NCI-H69 (cell line): ENCODE measurements around the gene SMPDL3A.
"Not testable (repeated sequence)": the region's sequence is repeated elsewhere in the genome, so short reads cannot be mapped to it uniquely, and the experiment has no call there.

Experiments used
- DNase-seq: peaks from one replicate; lab custom pipeline; 2025; lab: John Stamatoyannopoulos, UW

SMPDL3A gene, protein sequence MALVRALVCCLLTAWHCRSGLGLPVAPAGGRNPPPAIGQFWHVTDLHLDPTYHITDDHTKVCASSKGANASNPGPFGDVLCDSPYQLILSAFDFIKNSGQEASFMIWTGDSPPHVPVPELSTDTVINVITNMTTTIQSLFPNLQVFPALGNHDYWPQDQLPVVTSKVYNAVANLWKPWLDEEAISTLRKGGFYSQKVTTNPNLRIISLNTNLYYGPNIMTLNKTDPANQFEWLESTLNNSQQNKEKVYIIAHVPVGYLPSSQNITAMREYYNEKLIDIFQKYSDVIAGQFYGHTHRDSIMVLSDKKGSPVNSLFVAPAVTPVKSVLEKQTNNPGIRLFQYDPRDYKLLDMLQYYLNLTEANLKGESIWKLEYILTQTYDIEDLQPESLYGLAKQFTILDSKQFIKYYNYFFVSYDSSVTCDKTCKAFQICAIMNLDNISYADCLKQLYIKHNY

DNA sequence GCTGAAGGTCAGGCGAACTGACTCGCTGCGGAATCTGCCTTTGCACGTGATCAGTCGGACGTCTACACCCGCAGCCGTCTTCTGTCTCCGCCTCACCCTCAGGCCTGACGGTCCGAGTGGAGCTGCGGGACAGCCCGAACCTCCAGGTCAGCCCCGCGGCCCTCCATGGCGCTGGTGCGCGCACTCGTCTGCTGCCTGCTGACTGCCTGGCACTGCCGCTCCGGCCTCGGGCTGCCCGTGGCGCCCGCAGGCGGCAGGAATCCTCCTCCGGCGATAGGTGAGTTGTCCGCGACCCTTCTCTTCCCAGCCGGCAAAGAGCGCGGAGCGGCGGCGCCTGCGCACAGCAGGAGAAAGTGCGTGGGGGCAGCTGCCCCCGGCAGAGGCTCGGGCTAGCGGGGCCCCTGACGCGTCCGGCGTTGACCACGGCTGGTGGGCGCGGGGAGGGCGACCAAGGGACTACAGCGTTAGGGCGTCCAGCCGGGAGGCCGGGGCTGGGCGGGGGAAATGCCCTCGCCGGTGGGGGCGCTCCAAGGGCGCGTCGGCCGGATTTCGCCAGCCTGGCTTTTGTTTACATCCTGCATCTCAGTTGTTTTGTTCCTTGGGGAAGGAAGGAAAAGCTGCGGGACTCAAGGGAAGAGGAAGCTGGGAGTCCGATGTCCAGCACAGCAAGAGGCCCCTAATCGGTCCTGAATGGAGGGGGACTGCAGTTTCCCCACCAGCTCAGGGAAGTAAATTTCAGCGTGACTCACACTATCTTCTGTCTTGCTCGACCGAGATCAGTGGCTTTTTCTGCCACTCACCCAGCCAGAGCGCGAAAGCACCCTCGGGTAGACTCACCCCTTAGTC lies at the start of gene SMPDL3A:
SMPDL3A (plus strand) TSS at position 77 of the 846 bp plus-strand sequence; CDS start at position 166, 89 bp downstream.
- DNase-seq, result peak; percentile 98

DNA sequence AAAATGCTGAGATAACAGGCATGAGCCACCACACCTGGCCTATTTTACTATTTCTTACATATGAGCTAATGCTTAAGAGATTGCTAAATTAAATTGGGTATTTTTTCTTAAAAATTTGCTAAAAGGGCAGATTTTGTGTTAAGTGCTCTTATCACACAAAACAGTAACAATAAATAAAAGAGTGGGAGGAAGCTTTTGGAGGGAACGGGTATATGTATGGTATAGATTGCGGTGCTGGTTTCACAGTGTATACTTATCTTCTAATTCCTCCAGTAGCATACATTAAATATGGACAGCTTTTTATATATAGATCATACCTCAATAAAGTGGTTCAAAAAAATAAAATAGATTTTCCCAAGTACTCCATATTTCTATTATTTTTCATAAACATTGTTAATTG lies 49.0 kb upstream of the SMPDL3A start:
- DNase-seq, result no peak

DNA sequence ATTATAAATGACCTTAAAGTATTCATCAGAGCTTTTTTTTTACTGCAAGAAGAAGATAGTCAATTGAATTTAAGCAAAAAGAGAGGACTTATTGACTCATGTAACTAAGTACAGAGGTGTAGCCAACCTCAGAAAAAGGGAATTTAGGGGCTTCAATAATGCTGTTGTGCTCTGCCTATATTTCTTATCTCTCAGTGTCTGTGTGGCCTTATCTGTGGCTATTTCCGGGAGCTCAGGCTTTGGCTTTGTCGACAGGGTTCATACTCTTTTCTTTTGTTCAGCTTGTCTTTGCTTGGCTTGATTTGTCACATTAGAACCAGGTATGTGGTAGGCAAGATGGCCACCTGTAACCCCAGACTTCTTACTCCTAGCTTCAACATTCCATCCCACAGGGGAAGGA lies 48.1 kb upstream of the SMPDL3A start:
- no peak for DNase-seq

DNA sequence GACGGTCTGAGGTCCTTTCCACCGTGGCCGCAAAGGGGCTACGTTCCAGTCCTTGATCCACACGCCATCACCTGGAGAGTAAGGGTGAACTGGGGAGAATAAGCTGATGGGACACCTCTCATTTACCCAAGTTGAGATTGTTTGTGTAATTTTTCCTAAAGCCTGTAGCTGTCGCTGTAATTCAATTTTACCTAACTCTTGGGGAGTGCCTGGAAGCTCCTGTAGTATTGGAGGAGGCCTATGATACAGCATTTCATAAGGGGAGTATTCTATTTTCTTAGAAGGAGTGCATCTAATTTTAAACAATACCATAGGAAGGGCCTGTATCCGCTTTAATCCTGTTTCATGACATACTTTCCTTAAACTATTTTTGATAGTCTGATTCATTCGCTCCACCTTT lies 44.8 kb upstream of the SMPDL3A start:
- not testable (repeated sequence) for DNase-seq

DNA sequence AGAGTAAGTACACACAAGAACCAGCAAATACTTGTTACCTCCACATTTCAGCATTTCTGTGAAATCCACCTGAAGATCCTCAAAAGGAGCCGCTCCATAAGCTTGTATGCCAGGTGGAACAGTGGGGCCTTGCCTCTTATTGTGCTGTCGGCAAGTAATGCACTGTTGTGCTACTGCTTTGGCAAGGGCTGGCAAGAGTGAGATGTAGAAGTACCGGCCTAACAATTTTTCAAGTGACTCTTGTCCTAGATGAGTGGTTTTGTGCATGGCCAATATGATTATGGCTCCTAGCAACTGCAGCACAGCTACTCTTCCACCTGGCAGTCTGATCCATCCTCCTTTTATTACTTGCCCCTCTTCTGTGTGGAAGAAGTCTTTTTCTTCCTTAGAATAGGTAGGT lies 44.2 kb upstream of the SMPDL3A start:
- DNase-seq, result not testable (repeated sequence)

DNA sequence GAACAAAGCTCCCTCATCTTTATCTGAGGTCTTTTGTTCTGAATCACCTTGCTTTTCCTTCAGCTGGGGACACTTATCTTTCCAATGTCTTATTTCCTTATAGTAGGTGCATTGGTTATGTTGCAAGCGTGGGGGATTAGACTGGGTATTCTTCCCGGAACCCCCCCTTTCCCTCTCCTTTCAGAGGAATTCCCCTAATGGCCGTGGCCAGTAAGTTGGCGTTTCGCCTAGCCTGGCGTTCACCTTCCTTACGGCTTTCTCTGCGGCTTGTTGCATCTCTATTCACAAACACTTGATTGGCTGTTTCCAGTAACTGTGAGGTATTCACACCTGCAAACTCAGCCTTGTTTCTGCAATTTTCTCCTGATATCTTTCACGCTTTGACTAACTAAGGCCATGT lies 42.4 kb upstream of the SMPDL3A start:
- no peak for DNase-seq

DNA sequence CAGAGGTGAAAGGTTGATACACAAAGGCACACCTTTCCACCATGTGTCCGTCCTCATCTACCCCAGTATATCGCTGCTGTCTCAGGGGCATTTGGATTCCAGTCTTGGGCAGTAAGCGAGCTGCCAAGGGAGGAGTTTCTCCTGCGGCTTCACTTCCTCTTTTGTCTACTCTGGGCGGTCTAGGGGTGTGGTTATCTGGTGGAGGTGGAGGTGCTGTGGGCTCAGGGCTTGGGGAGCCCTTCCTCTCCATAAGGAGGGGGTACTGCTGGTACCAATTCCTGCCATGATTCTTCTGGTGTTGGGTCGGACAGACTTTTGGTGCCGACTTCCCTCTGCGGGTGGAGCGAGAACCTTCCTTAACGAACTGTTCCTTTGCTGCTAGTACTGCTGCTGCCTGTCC lies 41.5 kb upstream of the SMPDL3A start:
- no peak for DNase-seq

DNA sequence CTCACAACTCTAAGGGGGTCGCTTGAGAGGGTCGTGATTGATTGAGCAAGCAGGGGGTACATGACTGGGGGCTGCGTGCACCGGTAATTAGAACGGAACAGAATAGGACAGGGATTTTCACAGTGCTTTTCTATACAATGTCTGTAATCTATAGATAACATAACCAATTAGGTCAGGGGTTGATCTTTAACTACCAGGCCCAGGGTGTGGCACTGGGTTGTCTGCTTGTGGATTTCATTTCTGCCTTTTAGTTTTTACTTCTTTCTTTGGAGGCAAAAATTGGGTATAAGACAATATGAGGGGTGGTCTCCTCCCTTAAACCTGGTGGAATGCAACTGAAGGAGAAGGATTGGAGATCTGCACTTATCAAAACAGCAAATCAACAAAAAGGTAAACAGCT lies 40.1 kb upstream of the SMPDL3A start:
- DNase-seq, result not testable (repeated sequence)

DNA sequence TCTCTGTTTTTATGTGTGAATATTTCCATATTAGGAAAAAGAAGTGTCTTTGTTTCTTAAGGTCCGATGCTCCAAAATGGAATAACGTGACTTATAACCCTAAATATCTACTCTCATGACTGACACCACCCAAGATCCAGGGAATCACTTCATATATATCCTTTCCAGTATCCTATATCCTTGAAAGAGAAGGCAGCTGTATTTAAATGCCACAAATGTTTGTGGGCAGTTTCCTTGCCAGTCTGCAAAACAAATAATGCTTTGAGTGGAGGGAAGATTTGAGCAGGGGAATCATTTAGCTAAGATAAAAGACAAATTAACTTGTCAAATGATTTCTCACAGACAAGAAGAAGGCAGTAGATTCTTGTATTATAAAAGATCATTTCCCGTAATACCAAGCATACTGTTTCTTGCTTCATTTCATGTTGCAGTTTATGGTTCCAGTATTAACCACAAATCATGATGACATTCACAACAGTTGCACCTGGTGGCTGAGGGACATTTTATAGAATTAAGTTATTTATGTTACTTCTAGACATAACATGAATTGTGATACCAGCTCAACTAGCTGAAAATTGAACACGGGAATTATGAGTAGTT lies 39.5 kb upstream of the SMPDL3A start:
- no peak for DNase-seq

DNA sequence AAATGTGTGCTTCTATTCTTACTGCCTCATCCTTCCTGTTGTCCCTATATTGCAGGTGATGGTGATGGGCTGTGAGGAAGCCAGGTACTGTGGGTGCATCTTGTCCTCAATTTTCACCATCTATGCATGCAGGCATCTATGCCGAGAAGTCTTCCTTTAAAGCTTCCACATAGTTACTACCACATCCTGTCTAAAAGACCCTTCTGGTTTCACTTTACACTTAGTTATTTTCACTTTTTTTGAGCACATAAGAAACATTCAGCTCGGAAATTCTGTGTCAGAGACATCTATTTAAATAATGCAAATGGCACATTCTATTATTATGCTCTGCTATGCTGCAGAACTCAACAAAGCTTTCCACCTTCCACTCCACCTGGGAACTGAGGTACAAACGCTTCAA lies 37.7 kb upstream of the SMPDL3A start:
- DNase-seq, result no peak

DNA sequence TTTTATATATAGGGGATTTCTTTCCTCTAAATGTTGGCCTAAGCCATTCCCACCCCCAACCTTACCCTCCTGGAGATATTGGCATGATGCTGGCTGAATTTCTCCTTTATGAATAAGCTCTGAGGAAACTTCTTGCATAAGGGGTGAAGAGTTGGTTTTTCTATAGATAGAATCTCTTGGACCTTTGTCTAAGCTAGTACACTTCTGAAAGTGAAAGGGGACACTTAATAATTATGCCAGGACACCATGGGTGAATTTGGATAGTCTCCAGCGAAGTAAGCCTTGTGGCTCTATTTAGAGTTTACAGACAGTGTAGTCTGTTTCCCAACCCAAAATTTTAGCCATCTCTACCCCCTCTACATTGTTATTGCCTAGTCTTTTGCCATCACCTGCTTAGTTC lies 36.6 kb upstream of the SMPDL3A start:
- peak; percentile 51 for DNase-seq

DNA sequence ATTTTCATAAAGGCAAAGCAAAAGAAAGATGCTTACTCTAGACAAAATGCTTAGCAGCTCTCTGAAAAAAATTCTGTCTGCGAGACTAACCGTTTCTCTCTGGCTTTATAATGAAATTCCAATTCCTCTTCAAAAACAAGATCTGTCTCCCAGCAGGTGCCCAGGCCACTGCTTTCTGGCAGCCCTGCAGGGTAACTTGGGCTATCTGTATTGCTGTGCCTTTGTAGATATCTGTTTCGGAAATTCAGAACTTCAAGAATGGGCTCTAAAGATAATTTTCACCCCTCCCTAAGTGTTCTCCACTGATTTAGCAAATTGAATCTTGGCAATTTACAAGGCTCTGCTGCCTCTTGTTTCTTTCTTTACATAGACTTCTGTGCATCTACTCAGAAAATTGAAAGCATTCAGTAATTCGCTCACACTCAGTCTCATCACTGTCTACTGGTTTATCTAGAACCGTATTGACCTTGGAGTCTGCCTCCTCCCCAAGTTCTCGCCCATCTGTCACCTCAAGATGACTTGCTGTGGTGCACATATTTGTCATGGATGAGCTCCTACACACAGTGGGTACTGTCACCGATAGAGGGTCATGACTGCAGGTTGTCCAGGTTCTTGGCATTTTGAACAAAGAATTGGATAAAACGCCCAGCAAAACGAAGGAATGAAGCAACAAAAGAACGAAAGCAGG lies 35.9 kb upstream of the SMPDL3A start:
- no peak for DNase-seq

DNA sequence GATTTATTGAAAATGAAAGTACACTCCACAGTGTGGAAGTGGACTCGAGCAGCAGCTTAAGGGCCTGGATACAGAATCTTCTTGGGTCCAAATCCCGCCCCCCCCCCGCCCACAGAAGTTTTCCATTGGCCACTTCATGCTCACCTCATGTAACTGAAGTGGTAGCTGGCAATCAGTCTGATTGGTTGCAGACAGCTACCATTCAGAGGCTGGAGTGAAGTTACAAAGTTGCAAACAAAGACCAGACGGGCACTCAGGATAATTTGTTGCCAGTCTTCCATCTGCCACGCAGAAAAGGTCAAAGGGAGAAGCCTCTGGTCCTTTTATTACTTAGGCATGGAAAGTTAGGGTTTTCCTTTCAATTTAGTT lies 35.4 kb upstream of the SMPDL3A start:
- peak; percentile 73 for DNase-seq

DNA sequence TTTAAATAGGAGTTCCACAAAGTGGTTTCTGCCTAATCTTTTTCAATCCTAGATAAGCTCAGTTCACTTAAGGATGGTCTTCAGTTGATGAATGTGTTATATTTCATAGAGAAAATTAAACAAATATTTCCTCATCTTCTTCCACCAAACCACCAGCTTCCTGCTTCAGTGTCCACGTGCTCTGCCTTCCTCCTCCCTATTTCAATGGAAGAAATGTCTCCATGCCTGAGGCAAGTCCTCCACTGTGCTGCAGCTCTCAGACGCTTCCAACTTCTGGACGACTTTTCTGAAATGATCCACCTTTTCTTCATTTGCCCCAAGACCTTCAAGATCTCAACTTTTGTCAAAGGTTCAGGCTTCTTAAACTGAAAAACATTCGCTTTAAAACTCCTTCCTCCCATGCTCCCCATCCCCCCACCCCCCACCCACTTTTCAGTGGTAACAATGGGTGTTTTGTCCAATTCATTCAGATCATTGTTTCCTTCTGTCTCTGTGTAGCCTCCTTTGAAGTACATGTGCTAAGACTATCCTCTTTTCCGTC lies 34.8 kb upstream of the SMPDL3A start:
- DNase-seq, result no peak

DNA sequence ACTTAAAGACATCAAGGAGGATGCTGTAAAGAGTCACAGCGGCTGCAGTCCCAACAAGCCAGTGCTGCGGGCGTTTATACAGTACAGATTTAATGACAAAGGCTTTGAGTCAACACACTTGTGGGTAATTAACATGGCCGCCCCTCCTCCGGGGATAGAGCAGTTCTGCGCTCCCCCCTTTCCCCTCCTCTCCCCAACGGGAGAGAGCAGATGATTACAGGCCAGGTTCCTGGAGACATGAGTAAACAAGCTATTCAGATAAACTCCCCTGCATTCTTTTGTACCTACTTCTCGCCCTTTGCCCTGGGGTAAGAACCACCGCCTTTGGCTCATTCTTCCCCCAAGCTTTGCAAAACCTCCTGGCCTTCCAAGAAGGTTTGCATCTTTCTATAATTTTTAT lies 33.2 kb upstream of the SMPDL3A start:
- DNase-seq, result peak; percentile 39

DNA sequence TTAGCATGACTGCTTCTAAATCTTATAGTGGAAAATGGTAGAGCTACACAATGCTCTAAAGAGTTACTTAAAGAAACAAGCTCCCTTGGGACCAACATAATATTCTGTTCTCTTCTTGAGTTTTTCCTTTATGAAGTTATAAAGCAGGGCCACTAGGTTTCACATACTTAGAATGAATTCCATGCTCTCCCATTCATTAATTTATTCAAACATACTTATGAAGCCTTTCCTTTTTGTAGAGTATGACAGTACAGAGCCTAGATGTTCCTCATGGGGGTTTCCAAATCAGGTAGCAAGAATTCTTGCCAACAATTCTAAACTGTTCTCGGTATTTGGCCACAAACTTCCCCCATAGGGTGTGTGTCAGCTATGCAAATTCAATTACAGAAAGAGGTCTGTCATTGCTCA lies 30.1 kb upstream of the SMPDL3A start:
- DNase-seq, result no peak

DNA sequence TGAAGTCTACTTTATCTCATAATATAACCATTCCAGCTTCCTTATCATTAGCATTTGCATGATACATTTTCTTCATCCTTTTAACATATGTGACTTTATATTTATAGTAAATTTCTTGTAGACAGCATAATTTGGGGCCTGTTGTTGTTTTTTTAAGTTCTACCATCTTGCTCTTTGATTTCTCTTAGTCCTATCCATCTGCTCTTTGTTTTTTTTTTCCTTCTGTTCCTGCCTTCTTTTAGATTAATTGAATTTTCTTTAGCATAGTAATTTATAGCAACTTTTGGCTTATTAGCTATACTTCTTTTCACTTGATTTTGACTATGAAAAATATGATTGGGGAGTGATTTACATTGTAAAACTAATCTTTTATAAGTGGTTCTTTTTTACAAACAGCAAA lies 28.7 kb upstream of the SMPDL3A start:
- DNase-seq, result no peak

DNA sequence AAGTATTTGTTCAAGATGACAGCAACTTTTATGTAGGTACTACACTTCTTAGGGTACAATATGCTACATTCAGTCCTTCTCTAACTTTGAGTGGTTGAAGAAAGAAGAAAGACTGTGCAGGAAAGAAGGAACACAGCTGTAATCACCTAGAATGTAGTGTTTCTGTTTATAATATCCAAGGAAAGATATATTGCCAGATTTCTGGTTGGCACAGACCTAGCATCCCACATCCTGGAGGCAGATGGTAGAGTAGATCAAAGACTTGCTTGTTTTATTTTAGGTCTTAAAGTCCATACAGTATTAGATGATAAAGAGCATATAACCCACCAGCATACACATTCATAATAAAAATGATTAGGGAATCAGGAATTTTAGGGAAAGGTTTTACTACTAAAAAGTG lies 22.8 kb upstream of the SMPDL3A start:
- DNase-seq, result no peak

DNA sequence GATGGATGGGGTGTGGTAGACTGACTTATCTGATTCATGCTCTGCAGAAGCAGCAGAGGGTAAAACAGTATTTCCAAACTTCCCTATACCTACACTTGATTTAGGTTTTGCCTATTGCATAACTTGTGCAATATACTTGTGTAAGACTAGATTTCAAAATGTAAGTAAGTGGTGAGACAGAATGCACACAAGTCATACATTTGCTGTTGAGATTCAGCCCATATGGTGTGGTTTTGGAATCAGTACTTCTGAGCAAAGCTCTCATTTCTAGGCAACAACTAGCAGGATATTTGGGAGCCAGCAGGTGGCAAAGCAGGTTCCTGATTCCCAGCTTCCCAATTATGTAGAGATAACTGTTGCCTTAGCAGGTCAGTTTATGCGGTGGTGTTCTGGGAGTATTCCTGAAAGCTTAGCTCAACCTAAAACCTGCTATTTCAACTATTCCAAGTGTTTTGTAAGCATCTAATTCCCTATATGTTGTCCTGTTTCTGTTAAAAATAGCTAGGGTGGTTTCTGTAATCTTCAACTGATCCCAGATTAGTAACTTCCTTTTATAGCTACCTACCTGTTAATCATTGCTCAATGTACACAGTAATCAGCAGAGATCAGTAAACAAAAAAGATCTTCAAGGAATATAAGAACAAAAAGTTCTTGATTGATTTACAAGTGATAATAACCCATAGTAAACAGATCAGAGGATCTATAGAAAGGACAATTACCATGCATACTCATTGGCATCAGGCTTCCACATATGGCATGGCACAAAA lies 18.0 kb upstream of the SMPDL3A start:
- DNase-seq, result peak; percentile 90

DNA sequence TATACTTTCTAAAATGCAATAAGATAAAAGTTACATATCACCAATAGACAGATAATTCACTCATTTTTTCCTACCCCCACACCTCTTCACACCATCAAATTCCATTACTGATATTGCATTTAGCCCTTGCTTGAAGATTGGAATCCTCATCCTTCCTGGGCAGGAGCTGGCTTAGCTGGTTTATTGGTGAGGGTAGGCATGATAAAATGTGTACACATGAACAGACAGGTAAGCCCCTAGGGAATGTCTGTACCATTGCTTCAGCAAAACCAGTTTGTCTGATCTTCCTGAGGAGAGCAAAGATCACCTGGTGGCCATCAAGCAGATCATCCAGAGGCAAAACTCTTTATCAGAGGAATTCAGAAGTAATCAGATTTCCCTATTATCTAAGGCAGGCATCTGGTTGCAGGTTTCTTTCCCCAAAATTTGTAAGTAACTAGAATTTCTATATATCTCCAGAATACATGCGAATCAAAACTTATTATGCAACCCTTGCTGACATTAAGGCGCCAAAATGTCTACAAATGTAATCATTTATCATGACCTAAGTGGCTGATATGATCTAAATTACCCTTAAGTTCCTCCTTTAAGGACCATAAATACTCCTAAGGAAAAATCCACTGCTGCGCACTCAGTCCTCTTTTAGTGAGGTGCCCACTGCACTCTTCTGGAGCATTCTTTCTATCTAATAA lies 16.2 kb upstream of the SMPDL3A start:
- DNase-seq, result peak; percentile 42

DNA sequence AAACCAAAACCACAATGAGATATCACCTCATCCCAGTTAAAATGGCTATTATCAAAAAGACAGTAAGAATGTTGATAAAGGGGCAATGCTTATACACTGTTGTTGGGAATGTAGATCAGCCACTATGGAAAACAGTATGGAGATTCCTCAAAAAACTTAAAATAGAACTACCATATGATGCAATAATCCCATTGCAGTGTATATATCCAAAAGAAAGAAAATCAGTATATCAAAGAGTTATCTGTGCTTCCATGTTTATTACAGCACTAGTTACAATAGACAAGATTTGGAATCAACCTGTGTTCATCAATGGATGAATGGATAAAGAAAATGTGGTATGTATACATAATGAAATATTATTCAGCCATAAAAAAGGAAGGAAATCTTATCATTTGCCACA lies 13.1 kb upstream of the SMPDL3A start:
- DNase-seq, result no peak
